LNCaP clone FGC (cell line): Measurements from ENCODE around the gene LRRC75B.
"Not testable (repeated sequence)": the region's sequence is repeated elsewhere in the genome, so short reads cannot be mapped to it uniquely, and the experiment has no call there.

Experiments
- DNase-seq: peaks from one replicate; pipeline ENCODE4 v3.0.0-alpha.2; 2011; ENCODE audit warnings: low read depth
- H3K4me3 ChIP-seq: 2 replicates; pipeline ENCODE4 v1.5.1; 2011; ENCODE audit warnings: mild to moderate bottlenecking, low read depth, low read length, control low read depth
- CTCF ChIP-seq: IDR thresholded peaks from 2 replicates; pipeline ENCODE4 v1.5.1; 2012; ENCODE audit warnings: mild to moderate bottlenecking; ENCODE audit not compliant: control insufficient read depth, insufficient read depth; ENCODE audit errors: extremely low read depth

The LRRC75B gene

DNA sequence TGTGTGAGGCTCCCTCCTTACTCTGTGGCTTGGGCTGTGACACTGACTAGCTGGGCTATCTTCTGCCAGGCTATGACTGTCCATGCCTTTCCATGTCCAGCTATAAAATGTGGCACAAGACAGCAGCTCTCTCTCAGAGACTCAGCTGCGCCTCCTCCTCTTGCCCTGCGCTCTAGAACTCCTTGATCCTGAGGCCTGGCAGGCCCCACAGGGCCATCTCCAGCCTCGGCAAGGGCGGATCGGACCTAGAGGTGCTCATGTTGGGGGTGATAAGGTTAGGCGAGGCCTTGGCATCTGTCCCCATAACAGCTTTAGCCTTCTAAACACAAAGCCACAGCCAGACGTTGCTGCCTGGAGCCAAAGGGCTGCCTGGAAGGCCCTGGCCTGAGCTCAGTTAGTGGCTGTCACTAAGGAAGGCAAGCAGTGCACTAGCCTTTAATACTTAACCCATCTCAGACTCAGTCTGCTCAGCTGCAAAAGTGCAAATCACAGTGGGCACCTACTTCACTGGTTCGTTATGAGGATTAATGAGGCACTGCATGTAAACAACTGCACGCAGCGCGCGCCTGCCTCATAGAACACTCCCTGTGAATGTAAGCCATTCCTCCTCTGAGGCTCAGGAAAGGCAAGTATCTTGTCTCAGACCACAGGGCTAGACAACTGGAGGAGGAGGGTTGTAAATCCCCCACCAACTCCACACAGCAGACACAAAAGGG is 39.1 kb downstream of the LRRC75B start:
- DNase-seq = no peak
- TF ChIP-seq CTCF = no peak
- H3K4me3 ChIP-seq = peak overlapping the region; percentile 100

GRCh38 chr22:24552503-24553286 is 40.2 kb downstream of the LRRC75B start:
- DNase-seq = not testable (repeated sequence)
- peak overlapping the region; percentile 100 for H3K4me3 ChIP-seq

- H3K4me3 ChIP-seq = no peak overlapping the region
- no peak for TF ChIP-seq CTCF
- DNase-seq = no peak
Observed at GRCh38 chr22:24550902-24551435, 41.9 kb downstream of the LRRC75B start.

DNA sequence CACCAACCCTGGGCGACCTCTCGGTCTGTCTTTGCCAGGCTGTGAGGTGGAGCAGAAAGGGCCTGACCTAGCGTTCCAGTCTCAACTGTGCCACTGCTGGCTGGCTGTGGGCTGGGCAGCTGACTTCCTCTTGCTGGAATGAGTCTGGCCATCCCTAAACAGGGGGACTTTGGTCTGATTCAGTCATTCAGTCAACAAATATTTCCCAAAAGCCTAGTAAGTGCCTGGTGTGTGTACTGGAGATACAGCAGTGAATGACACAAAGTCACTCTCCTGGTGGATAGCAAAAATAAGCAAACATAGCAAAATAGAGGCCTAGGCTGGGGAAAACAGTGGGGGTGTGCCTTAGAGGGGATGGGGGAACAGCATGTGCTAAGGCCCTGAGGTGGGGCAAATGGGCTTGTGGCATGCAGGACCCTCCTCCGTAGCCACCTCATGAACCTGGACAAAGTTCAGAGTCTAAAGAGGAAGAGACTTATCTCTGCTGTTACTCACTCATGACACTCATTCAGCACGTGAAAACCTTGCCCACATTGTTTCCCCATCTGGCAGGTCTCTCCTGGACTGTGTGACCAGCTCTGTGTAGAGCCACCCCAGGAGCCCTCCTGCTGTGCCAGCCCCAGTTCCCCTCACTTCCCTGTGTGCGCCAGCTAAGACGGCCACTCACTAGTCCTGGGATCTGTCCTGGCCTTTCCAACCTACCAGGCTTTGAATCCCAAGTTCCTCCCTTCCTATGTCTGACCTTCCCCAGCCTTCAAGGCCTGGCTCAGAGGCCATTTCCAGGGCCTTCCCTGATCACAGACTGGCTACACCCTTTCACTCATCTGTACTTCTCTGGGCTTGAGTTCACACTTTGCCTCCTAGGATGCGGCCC is 42.6 kb downstream of the LRRC75B start:
- no peak for TF ChIP-seq CTCF
- no peak overlapping the region for H3K4me3 ChIP-seq
- no peak for DNase-seq

- no peak for TF ChIP-seq CTCF
- no peak overlapping the region for H3K4me3 ChIP-seq
- no peak for DNase-seq
Observed at GRCh38 chr22:24548812-24549211, 44.1 kb downstream of the LRRC75B start.

- TF ChIP-seq CTCF = no peak
- no peak overlapping the region for H3K4me3 ChIP-seq
- DNase-seq = no peak
Observed at GRCh38 chr22:24543679-24544243, 49.1 kb downstream of the LRRC75B start.

GRCh38 chr22:24543185-24543601 is 49.7 kb downstream of the LRRC75B start:
- no peak for DNase-seq
- no peak for TF ChIP-seq CTCF
- no peak overlapping the region for H3K4me3 ChIP-seq
